Activated CD8-positive, alpha-beta memory T cell treated with anti-CD3 and anti-CD28 coated beads, Interleukin-2, amount 50 U/mL, for 4 hours (primary cell): Measurements from ENCODE around the gene SH3PXD2A.

Experiments used
- DNase-seq: peaks from one replicate; pipeline ENCODE4 v3.0.0-alpha.2; 2020

The SH3PXD2A gene

DNA sequence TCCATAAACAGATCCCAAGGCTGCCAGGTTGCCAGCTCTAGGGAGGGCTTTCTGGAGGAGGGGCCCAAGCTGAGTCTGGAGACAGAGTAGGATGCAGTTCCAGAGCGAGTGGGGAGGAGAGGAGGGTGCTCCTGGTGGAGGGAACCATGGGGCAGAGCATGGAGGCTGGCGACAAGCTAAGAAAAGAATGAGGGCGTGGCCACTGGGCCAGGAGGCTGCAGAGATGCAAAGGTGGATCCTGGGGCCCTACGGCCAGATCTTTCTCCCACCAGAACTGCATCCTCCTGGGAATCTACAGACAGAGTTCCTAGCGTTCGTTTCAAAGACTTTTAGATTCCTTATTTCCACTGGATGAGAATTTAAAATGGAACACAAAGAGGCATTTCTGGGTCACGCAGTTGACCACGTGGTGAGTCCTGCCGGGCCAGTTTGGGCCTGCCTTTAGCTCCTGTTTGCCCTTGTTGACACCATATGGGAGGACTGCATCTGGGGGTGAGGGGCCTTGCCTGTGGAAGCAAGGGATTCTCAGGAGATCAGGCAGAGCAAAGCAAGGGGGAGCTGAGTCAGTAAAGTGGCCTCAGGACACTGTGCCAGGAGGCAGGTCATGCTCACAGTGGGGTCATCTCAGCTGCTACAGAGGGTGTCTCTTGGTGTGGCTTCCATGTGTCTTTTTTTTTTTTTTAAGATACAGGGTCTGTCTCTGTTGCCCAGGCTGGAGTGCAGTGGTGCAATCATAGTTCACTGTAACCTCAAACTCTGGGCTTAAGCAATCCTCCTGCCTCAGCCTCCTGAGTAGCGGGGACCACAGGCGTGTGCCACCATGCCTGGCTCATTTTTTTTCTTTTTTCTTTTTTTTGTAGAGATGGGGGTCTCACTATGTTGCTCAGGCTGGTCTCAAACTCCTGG lies 137.8 kb downstream of the SH3PXD2A start:
- DNase-seq: no peak

DNA sequence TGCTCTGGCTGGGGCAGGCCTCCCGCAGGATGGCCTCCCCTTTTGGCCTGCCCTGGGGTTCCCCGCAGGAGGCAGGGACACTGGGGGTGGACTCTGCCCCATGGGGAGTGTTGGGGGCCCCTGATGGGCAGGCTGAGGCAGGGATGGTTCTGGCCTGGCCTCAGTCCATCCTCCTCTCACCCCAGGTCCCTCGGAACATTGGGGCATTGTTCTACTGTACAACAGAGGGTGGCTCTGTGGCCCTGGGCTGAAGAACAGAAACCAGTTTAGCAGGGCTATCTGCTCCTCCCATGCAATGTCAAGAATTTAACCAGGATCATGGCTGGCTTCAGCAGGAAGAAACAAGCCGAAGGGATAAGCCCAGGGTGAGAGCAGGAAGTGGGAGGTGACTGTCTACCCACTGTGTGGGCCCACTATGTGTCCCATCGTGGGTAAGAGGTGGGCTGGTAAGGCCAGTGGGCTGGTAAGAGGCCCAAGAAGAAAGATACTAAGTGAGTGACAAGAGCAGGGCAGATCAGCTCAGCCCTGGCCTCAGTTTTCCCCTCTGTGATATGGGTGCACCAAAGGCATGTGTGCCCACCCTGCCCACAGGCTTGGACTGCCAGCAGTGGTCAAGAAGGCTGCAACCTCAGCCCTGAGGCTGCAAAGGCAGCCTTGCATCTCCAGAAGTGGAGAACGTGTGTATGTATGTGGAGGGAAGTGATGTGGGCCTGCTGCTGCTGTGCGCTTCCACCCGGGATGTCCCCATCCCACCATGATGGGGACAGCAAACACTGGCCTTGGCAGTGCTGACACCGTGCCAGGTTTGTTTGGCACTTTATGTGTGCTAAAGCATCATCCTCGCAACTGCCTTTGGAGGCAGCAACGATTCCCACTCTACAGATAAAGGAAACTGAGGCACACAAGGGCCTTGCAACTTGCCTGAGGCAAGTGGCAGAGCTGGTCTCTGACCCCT lies 138.9 kb downstream of the SH3PXD2A start:
- no peak for DNase-seq

DNA sequence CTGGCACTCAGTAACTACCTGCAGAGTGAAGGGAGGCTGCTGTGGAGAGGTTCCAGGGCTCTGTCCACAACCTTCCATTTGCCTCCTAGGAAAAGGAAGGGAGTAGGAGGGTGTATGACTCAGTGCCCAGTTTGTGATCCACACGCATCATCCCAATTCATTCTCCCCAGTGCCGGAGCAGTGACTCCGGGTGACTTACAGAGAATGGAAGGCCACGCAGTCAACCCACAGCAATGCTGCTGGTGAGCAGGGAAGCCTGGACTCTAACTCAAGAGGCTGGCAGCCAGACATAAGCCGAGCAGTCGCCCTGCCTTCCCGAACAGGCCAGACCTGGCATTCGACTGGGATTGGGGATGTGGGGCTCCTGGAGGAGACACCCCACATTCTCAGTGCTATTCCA lies 139.9 kb downstream of the SH3PXD2A start:
- no peak for DNase-seq

DNA sequence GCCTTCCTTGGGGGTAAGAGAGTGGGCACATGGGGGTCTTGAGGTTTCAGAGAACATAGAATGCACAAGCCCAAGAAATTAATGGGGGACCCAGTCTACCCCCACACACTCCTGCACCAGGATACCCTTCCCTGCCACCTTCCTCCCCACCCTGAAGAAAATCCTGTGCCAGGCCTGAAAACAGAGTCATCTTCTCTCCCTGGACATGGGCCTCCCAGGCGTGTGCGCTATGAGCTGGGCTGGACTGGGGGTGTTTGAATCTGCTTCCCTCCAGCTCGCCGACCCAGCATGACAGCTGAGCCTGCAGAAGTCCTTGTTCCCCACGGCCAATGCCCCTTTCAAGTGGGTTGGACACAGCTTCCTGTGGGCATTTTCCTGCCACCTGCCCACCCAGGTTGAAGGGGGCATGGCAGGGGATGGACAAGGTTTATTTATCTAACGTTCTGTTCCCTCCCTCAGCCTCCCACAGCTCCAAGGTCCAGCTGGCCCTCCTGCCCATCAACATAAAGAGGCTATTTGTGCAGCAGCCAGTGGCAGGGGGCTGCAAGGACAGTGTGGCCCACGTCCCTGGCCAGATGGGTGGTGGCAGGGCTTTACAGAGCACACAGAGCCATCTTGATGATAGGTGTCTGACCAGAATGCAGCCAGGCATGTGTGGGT lies 141.0 kb downstream of the SH3PXD2A start:
- DNase-seq: no peak

DNA sequence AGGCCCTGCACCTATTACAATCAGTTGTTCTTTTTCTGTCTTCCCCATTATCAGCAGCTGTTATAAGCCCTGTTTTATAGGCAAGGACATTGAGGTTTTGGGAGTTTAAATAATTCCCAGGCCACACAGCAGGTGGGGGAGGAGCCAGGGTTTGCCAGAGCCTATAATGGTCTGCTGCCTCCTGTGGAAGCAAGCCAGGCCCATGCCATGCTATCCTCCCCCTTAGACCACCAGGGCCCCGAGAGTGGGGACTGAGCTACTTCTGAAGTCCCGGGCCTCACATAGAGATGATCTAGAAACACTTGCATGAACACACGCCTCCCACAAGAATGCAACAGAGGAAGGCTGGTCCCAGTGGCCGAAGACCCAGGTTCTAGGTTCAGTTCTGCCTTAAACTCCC lies 141.7 kb downstream of the SH3PXD2A start:
- DNase-seq: no peak

DNA sequence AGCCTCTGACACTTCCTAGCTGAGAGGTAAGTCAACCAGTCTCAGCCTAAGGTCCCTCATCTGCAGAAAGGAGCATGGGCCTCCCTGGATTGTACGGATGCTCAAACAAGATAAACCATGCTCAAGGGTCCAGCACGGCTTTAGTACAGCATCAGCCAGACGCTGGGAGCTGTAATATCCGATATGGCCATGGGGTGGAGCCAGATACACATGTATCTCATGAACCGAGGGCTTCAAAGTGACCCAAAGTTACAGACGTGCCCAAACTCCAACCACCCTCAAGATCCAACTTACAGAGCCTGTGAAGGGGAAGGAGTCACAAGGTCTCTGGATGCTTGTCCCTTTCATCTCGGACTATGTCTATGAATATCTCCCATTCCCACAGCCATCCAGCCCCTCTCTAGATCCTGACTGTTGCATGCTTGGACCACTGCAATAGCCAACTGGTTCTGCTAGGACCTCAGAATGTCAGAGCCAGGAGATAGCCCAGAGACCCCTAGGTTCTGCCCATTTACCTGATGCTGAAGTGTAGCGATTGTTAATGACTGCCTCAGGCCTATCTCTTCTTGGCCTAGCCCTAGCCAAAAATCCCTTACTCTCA lies 142.4 kb downstream of the SH3PXD2A start:
- peak; percentile 81 for DNase-seq

DNA sequence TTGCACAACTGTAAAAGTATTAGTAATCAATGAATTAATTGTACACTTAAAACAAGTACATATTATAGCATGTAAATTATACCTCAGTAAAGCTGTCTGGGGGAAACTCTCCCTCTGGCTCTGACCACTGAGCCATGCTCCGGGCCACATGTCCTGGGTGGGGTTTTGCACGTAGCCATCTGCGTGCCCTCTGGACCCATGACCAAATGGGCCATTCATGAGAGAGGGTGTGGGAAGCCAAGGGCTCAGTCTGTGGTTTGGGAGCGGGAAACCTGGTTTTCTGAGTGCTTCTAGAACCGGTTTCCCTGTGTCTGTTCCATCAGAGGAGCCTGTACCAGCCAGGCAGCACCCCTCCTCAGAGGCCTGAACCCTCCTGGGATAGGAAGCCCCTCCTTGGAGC lies 143.2 kb downstream of the SH3PXD2A start:
- no peak for DNase-seq

DNA sequence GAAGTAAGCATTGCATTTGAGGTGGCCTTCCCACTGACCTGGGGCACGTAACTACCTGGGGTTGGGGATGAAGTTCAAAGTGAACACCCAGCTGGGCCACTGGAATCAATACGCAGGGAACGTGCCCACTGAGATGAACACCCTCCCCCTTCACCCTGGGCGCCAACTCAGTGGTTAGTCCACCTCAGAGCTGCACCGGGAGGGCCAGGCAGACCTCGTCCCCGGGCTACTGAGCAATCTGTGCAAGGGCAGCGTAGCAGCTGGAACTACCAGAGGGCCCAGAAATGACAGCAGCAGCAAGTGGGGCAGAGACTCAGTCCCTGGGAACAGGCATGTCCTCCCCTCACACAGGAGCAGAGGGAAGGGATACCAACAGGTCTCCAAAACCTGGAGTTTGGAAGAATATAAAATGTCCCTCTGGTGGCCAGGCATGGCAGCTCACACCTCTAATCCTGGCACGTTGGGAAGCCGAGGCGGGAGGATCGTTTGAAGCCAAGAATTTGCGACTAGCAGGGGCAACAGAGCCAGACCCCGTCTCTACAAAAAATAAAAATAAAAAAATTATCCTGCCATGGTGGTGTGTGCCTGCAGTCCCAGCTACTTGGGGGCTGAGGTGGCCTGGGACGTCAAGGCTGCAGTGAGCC lies 143.9 kb downstream of the SH3PXD2A start:
- no peak for DNase-seq

DNA sequence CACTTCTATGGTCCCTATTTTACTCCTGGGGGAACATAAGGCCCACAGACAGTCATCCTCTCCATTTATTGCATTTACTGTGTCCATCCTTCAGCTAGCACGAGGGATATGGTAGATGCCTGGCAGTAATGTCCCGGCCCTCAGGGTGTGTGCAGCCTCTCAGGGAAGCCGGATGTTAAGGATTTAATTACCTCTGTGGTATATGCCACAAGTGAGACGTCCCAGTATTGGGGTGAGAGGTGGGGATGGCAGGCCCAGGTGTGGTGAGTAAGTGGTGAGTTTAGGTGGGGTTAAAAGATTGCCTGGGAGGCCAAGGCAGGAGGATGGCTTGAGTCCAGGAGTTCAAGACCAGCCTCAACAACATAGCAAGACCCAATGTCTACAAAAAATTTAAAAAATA lies 144.9 kb downstream of the SH3PXD2A start:
- no peak for DNase-seq

DNA sequence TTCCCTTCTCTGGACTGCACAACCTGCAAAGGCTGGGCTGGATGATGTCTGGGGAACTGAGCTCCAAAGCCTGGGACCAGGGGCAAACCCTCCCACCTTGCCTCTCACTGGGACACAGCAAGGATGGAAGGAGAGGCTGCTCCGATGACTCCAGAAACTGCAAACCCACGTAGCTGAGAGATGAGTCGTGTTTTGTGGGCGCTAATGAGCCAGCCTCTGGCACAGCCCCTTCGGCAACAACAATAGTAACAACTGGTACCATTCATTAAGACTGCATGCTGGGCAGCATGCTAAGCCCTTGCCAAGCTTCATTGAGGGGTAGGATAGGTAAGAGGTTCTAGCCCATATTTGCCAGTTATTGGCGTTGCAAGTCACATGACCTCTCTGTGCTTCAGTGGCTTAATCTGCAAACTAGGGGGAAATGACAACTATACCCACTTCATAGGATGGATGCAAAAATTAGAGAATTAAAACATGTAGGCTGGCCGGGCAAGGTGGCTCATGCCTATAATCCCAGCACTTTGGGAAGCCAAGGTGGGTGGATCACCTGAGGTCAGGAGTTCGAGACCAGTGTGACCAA lies 145.9 kb downstream of the SH3PXD2A start:
- DNase-seq: no peak

DNA sequence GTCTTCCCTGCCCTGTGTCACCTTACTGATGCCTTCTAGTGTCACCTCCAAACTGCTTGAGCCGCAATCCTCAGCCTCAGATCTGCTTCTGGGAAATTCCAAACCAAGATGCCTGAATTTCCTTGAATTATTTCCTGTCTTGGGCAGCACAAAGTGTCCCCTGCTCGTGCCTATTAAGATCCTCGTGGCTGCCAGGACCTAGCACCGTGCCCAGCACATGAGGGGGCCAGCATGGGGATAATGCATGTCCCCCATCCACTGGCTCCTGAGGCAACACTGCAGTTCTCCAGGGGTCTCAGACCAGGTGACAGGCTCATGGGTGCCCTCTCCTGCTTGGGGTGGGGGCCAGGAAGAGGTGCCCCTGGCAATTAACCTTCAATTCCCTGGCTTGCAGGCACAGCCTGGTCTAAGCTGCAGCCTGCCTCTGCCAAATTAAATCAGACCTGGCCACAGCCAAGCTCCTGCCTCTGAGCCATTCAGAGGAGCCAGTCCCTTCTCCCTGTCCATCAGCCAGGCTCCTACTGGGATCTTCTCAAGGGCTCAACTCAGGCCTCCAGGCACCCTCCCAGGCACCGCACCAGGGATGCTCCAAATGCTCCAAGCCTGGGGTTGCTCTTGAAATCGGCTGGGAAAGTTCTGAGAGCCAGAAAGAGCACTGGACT lies 146.6 kb downstream of the SH3PXD2A start:
- no peak for DNase-seq

DNA sequence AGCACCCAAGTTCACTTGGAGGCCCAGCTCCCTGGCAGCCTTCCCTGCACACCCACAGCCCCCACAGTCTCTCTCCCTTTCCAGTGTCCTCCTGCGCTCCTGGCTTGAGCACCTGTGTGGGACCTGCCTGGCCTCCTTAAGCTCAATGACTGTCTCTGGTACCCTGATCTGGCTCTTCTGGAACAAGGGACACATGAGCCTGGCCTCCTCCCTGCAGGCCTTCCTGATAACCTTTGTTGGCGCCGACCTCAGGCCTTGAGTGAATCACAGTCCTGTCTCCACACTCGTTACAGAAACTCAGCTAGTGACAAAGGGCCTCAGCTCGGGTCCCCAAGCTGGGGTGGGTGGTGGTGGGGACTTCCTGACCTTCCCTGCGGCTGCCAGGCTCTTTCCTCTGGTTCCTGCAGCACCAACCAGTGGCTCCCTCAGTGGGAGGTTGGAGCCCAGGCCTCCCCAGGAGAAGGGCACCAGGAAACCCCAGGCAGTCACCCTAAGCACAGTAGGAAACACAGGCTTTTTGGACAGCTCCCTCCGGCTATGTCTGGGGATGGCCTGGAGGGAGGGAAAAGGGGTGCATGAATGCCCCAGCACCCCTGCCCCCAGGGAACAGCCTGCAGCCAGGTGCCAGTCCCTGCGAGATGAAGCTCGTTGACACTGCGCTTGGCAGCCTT lies 147.3 kb downstream of the SH3PXD2A start:
- DNase-seq: no peak

DNA sequence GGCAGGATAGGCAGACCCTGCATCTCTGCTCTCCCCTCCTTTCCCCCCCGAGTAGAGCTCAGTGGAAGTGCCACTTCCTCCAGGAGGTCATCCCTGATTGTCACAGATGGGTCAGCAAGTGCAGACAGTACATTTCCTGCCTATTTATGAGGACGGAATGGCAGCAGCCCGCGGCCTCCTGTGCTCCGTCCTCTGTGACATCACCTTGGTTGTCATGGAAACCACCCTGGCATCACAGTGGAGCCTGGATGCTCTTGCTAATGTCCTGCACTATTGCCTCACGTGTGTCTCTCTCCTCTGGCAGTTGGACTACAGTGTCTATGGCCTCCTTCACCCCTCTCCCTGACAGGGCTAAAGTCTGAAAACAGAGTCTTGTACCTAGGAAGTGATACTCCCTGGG lies 148.6 kb downstream of the SH3PXD2A start:
- no peak for DNase-seq

DNA sequence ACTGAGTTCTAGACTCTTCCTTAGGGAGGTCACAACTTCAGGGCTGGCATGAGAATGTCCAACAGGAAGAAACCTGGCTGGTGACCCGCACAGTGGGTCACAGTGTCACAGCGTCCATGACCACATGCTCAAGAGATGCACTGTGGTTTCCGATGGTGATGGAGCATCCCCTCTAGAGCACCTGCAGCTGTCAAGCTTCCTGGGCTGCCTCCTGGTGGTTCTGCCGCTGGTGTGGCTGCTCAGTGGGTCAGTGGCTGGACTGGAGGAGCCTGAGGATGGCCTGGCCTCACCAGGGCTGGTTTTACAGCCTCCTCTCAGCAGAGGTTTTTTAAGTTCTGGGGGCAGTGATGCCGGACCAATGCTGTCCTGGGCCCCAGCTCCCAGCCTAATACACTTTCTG lies 149.3 kb downstream of the SH3PXD2A start:
- DNase-seq: no peak

DNA sequence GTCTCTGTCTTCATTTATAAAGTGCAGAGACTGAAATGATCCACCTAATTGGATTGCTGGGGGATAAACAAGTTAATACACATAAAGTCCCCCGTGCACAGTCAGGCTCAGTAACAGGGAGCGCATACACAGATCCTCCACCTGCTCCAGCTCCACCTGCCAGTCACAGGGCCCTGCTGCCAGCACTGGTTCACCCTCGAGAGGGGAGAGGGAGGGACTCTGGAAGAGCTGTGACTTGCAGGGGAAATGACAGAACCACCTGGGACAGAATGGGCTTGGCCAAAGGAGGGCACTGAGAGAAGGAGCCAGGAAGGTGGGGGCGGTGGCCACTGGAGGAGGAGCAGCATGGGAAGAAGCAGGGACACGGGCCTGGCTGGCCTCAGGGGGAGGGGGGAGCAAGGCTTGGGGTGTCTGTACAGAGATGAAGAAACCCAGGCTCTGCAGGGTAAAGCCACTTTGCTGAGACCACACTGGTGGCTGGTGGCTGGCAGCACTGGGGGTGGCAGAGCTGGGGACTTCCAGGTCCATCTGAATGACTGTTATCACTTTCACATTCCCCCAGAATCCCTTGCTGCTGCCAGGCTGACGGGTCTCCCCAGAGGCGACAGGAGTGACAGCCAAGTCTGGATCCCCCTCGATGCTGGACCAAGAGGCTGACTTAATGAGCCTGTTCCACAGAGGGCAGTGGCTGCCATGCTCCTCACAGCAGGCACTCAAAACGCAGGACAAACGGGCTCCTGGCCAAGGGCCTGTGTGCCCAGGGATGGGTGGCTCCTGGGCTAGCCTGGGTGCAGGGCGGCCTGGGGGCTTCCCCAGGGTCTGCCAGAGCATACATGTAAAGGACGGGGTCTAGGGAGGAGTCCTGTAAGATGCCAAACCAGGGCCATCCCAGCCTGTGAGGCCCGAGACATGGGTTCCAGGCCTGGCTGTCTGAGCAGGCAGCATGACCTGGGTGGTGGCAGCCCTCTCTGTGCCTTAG lies 151.1 kb downstream of the SH3PXD2A start:
- DNase-seq: no peak

DNA sequence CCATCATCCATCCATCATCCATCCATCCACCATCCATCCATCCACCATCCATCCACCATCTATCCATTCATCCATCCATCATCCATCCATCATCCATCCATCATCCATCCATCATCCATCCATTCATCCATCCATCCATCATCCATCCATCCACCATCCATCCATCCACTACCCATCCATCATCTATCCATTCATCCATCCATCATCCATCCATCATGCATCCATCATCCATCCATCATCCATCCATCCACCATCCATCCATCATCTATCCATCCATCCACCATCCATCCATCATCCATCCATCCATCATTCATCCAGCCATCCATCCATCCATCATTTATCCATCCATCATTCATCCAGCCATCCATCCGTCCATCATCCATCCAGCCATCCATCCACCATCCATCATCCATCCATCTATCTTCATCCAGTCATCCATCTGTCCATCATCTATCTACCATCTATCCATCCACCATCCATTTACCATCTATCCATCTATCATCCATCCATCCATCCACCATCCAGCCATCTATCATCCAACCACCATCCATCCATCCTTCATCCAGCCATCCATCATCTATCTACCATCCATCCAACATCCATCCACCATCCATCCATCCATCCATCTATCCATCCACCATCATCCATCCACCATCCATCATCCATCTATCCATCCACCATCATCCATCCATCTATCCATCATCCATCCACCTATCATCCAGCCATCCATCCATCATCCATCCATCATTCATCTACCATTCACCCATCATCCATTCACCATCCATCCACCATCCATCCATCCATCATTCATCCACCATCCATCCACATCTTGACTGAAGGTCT lies 153.8 kb downstream of the SH3PXD2A start:
- no peak for DNase-seq

DNA sequence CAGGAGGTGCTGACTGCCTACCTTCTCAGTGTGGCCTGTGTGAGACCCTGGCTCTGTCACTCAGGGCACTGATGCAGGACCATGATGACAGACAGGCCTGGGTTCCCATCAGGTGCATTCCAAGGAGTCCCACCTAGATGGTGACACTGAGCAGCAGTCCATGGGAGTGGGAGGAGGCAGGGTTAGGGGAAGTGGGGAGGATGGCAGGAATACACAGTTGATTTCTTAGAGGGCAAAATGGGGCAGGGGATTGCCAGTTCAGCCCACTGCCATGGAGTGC lies 155.0 kb downstream of the SH3PXD2A start:
- no peak for DNase-seq

DNA sequence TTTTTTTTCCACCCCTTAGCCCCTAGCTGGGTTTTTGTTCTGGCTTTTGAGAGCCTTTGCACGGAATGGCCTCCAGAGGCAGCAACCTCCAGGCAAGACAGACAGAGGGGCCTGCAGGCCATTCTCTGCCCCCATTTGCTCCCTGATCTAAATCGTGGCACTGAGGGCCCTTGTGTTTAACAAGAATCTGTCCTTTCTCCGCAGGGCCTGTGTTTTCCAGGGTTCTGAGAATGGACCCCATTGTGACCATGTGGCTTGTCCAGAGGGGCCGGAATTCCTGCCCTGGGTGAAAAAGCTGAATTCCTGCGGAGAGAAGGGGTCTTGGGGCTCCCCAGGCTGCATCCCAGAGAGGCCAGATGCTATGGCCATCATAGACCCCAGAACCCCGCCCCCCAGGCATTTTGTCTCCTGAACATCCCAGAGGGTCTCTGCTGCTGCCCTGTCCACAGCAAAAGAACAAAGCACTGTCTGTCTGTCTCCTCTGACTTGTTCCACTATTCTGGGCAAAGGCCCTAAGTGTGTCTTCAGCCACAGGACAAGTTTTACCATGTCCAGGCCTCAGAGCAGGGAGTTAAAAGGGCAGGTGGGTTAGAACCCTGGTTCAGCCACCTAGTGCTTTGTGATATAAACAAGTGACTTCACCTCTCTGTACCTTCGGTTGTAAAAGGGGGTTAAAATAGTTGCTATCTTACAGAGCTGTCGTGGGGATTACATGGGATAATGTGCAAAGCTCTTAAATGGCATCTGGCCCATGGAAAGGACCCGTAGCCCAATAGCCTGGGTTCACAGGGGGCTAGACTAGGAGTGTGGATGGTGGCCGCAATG lies 155.6 kb downstream of the SH3PXD2A start:
- no peak for DNase-seq
